GM19239 (cell line): ENCODE measurements around the gene CSAG1.
"Not testable (repeated sequence)": the region's sequence is repeated elsewhere in the genome, so short reads cannot be mapped to it uniquely, and the experiment has no call there.

ENCODE experiments used
- DNase-seq: peaks from one replicate; pipeline ENCODE4 v3.0.0; 2011; ENCODE audit warnings: low spot score; ENCODE audit not compliant: insufficient read length
- FAIRE-seq: peaks from 2 replicates; lab custom pipeline; 2011; peaks lifted over from hg19 to GRCh38; lab: Jason Lieb, UNC

CSAG1 gene

DNA sequence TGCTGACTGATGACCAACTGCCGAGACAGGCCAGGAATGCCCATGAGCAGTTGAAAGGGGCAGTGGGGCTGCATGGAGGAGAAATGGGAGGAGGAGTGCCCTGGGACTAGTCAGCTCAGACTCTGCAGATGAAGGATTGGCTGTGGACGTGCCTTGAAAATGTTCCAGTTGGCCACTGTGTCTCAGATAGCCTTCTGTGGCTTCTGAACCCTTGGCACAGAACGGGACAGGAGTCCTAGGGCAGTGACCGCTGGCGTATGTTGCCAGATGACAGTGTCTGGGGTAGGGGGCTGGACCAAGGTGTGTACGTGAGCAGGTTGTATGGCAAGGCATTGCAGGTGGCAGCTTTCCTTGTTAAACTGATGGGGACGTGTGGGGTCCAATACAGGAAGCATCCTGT lies 27.0 kb downstream of the CSAG1 start:
- not testable (repeated sequence) for DNase-seq, FAIRE-seq

DNA sequence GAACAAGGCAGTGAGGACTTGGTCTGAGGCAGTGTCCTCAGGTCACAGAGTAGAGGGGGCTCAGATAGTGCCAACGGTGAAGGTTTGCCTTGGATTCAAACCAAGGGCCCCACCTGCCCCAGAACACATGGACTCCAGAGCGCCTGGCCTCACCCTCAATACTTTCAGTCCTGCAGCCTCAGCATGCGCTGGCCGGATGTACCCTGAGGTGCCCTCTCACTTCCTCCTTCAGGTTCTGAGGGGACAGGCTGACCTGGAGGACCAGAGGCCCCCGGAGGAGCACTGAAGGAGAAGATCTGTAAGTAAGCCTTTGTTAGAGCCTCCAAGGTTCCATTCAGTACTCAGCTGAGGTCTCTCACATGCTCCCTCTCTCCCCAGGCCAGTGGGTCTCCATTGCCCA lies 33.1 kb downstream of the CSAG1 start:
- DNase-seq, FAIRE-seq: not testable (repeated sequence)

- FAIRE-seq, DNase-seq: not testable (repeated sequence)
These were observed 35.3 kb downstream of the CSAG1 start, which contains the start of gene MAGEA3 for GRCh38 chrX:152697952-152698931. MAGEA3 (plus strand) TSS chrX:152698794; CDS start chrX:152700833, 2,039 bp downstream.

DNA sequence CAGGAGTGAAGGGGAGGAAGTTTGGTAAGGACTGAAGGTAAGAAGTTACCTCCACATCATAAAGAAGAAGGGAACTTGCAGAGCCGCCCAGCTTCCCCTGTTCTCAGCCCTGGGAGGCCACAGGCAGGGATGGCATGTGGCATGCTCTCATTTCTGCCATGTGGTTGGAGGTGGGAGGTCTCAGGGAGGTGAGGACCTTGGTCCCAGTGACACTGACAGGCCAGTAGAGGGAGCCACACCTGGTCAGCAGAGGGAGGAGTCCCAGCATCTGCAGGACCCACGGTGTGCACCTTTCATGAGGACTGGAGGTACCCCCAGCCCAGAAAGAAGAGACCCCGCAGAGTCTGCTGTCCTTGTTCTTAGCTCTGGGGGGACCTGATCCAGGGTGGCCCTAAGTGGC lies 52.5 kb downstream of the CSAG1 start:
- FAIRE-seq: peak; percentile 82
- DNase-seq: not testable (repeated sequence)
